Testis (tissue), 2 donors: ENCODE results near the gene ALDH1L1.

Experiments used
- POLR2A ChIP-seq: fragments of 450-650 bp; IDR thresholded peaks from one replicate; pipeline ENCODE4 v1.6.1; 2017; ENCODE audit warnings: antibody characterized with exemption, mild to moderate bottlenecking, moderate library complexity
- TF ChIP-seq, protein P1 (sequence below), 3 experiments: fragments of 450-650 bp in 2 of 3; fragments of 200-600 bp in 1 of 3; sonication (generic) in 1 of 3; IDR thresholded peaks; one replicate each; pipeline ENCODE4 v1.5.1; 2016 to 2019; ENCODE audit warnings: antibody characterized with exemption in 3 of 3, mild to moderate bottlenecking in 2 of 3, moderate library complexity in 1 of 3

DNA sequence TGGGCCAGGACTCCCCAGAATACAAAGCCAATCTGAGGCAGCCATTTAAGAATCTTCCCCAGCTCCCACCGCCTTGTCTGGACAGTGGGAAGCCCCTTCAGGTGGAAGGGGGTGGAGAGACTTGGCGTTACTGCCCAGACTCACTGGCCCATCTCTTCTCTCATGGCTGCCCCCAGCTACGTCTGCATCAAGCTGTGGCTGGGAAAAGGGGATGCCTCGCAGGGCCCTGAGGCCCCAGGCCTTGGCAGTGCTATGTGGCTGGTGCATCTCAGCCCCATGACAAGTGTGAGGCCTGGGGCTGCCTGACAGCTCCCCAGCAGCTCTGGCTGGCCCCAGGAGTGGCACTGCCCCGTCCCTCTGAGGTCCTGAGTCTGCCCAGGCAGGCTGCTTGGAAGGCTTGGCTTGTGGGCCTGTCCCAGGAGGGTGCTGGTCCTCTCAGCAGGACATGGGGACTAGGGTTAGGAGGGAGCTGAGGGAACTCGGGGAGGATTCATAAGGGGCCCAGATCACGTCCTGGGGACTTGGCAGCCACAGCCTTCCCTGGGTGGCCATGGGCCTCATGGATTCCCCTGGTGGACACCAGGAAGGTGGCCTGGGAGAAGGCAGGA lies 76.3 kb downstream of the ALDH1L1 start:
- TF ChIP-seq, protein P1, sequence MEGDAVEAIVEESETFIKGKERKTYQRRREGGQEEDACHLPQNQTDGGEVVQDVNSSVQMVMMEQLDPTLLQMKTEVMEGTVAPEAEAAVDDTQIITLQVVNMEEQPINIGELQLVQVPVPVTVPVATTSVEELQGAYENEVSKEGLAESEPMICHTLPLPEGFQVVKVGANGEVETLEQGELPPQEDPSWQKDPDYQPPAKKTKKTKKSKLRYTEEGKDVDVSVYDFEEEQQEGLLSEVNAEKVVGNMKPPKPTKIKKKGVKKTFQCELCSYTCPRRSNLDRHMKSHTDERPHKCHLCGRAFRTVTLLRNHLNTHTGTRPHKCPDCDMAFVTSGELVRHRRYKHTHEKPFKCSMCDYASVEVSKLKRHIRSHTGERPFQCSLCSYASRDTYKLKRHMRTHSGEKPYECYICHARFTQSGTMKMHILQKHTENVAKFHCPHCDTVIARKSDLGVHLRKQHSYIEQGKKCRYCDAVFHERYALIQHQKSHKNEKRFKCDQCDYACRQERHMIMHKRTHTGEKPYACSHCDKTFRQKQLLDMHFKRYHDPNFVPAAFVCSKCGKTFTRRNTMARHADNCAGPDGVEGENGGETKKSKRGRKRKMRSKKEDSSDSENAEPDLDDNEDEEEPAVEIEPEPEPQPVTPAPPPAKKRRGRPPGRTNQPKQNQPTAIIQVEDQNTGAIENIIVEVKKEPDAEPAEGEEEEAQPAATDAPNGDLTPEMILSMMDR (IDR thresholded peaks at IDR 0.05), result no peak
- no peak for TF ChIP-seq POLR2A
